Endothelial cell (in vitro differentiated cells): ENCODE measurements around the gene CAMK1D. TPM values are rescaled to one million over a fixed set of nuclear protein-coding genes. Genes with fewer than 3 reads are reported as not detected.

Source experiments
- DNase-seq: peaks from one replicate; pipeline ENCODE4 v3.0.0; 2021; ENCODE audit warnings: low spot score
- H3K27ac Mint-ChIP-seq: one replicate; pipeline ENCODE4 v1.8.0; 2021; ENCODE audit warnings: mixed read lengths, inconsistent platforms; ENCODE audit not compliant: unreplicated experiment
- H3K27me3 Mint-ChIP-seq: one replicate; pipeline ENCODE4 v1.8.0; 2021; ENCODE audit warnings: mild to moderate bottlenecking, moderate library complexity, mixed read lengths, inconsistent platforms; ENCODE audit not compliant: unreplicated experiment
- H3K36me3 Mint-ChIP-seq: one replicate; pipeline ENCODE4 v1.8.0; 2021; ENCODE audit warnings: mild to moderate bottlenecking, low read depth, mixed read lengths, inconsistent platforms; ENCODE audit not compliant: unreplicated experiment
- H3K4me1 Mint-ChIP-seq: one replicate; pipeline ENCODE4 v1.8.0; 2021; ENCODE audit warnings: mild to moderate bottlenecking, mixed read lengths, inconsistent platforms; ENCODE audit not compliant: unreplicated experiment
- H3K4me3 Mint-ChIP-seq: one replicate; pipeline ENCODE4 v1.8.0; 2021; ENCODE audit warnings: mild to moderate bottlenecking, mixed read lengths, inconsistent platforms; ENCODE audit not compliant: unreplicated experiment
- H3K9me3 Mint-ChIP-seq: one replicate; pipeline ENCODE4 v1.8.0; 2021; ENCODE audit warnings: mixed read lengths, inconsistent platforms; ENCODE audit not compliant: unreplicated experiment
- CTCF ChIP-seq: fragments of 200-600 bp; sonication (generic); IDR thresholded peaks from one replicate; pipeline ENCODE4 v1.5.0; 2021; ENCODE audit warnings: antibody characterized with exemption; ENCODE audit not compliant: unreplicated experiment
- total RNA-seq: library from RNA; stranded (reverse); fragmentation: NEBNext Ultra II Directional; extraction: Animal tissue kit (Norgen Biotek cat#: 25700); gene quantifications from one replicate; pipeline ENCODE4 v1.2.1, GENCODE V29; 2021; ENCODE audit not compliant: unreplicated experiment

Gene CAMK1D
- total RNA-seq, 1 donor from 2014 or later, result 4.1 TPM

GRCh38 chr10:12340937-12341336 lies 8.4 kb upstream of the CAMK1D start:
- Mint-ChIP-seq H3K27me3 (no peaks in the 10 kb centered on the region), H3K36me3 (no peaks in the 10 kb centered on the region), H3K4me1 (no peaks in the 10 kb centered on the region), H3K27ac (no peak overlapping the region), H3K9me3 (no peaks in the 10 kb centered on the region), H3K4me3 (no peak overlapping the region)
- no peak for DNase-seq
- TF ChIP-seq CTCF, result no peak

DNA sequence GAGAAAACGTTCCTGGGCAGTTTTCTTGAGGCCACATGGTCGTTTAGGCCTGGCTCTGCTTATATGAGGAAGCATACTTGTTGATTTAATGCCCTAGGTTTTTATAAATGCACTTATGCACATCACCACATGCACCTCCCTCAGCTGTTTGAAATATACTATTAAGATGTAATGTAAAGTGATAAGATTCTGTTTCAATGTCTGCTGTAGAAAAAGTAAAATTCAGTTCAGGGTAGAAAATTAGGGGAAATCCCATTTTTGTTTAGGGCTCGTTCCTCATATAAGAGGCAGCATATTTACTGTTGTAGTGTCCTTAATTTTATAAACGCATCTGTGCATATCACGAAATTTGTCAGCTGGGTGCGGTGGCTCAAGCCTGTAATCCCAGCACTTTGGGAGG lies 7.8 kb upstream of the CAMK1D start:
- Mint-ChIP-seq H3K9me3 (no peaks in the 10 kb centered on the region), H3K27ac (no peak overlapping the region), H3K27me3 (no peaks in the 10 kb centered on the region), H3K4me1 (no peaks in the 10 kb centered on the region), H3K4me3 (no peak overlapping the region), H3K36me3 (no peaks in the 10 kb centered on the region)
- no peak for TF ChIP-seq CTCF
- DNase-seq, result no peak

GRCh38 chr10:12344375-12345110 lies 4.8 kb upstream of the CAMK1D start:
- H3K27me3 Mint-ChIP-seq, result peaks cover 7% of the 10 kb centered on the region
- peaks cover 2% of the 10 kb centered on the region for H3K4me1 Mint-ChIP-seq
- TF ChIP-seq CTCF, result no peak
- DNase-seq, result no peak
- no peak overlapping the region for H3K27ac Mint-ChIP-seq
- no peaks in the 10 kb centered on the region for H3K9me3 Mint-ChIP-seq
- H3K36me3 Mint-ChIP-seq, result peaks cover 4% of the 10 kb centered on the region
- H3K4me3 Mint-ChIP-seq, result no peak overlapping the region

- Mint-ChIP-seq H3K9me3 (no peaks in the 10 kb centered on the region), H3K27me3 (peaks cover 16% of the 10 kb centered on the region), H3K36me3 (peaks cover 4% of the 10 kb centered on the region), H3K4me1 (peaks cover 10% of the 10 kb centered on the region), H3K27ac (no peak overlapping the region), H3K4me3 (no peak overlapping the region)
- DNase-seq, result no peak
- TF ChIP-seq CTCF, result no peak
These were observed 2.6 kb upstream of the CAMK1D start for GRCh38 chr10:12346707-12347106.

- peaks cover 10% of the 10 kb centered on the region for H3K4me1 Mint-ChIP-seq
- no peak for DNase-seq
- peaks cover 16% of the 10 kb centered on the region for H3K27me3 Mint-ChIP-seq
- H3K4me3 Mint-ChIP-seq, result peak overlapping the region; percentile 93
- H3K27ac Mint-ChIP-seq, result peak overlapping the region; percentile 39
- TF ChIP-seq CTCF, result no peak
- H3K36me3 Mint-ChIP-seq, result peaks cover 4% of the 10 kb centered on the region
- H3K9me3 Mint-ChIP-seq, result no peaks in the 10 kb centered on the region
These were observed 965 bp upstream of the CAMK1D start for GRCh38 chr10:12348294-12348869.
